Upper lobe of right lung (tissue), 1 donor: Measurements from ENCODE around the gene MKS1. TPM values are rescaled to one million over a fixed set of nuclear protein-coding genes. Genes with fewer than 3 reads are reported as not detected.

Experiments
- ATAC-seq: fragments of 200-7000 bp; cut with Tn5 transposase; one replicate; pipeline ENCODE4 v1.9.1; 2020; ENCODE audit warnings: mild to moderate bottlenecking, moderate library complexity
- DNase-seq: peaks from one replicate; pipeline ENCODE4 v3.0.0-alpha.2; 2020
- H3K27ac ChIP-seq: fragments of 200-600 bp; one replicate; pipeline ENCODE4 v1.8.0; 2022
- H3K27me3 ChIP-seq: fragments of 200-600 bp; one replicate; pipeline ENCODE4 v1.8.0; 2022; ENCODE audit warnings: mild to moderate bottlenecking
- H3K36me3 ChIP-seq: fragments of 200-600 bp; one replicate; pipeline ENCODE4 v1.8.0; 2022
- H3K4me1 ChIP-seq: fragments of 200-600 bp; one replicate; pipeline ENCODE4 v1.8.0; 2022
- H3K4me3 ChIP-seq: fragments of 200-600 bp; one replicate; pipeline ENCODE4 v1.8.0; 2022; ENCODE audit warnings: mild to moderate bottlenecking
- H3K9me3 ChIP-seq: fragments of 200-600 bp; one replicate; pipeline ENCODE4 v1.8.0; 2022
- intact Hi-C: fragments of 100-400 bp; cut with DNase I; formaldehyde crosslinking; loops from one replicate; pipeline ENCODE4 v1.11.0; 2022
- total RNA-seq: library from RNA; stranded (reverse); fragmentation: NEBNext Ultra II Directional; extraction: Animal tissue kit (Norgen Biotek cat#: 25700); gene quantifications from one replicate; pipeline ENCODE4 v1.2.1, GENCODE V29; 2021
- TF ChIP-seq, protein P1 (sequence below): fragments of 200-600 bp; IDR thresholded peaks from one replicate; pipeline ENCODE4 v1.8.0; 2022; ENCODE audit warnings: antibody characterized with exemption
- donor health status: DM: no; HTN: yes; CAD: no; lungs with severe emphysema.

MKS1 gene
- total RNA-seq, 1 donor from 2014 or later, result 15.9 TPM

GRCh38 chr17:58187675-58188074 is 31.4 kb downstream of the MKS1 start:
- no peaks in the 10 kb centered on the region for H3K9me3 ChIP-seq
- H3K36me3 ChIP-seq, result no peaks in the 10 kb centered on the region
- intact Hi-C loops, result no loop called here
- ATAC-seq (no peak), DNase-seq (no peak)
- TF ChIP-seq, protein P1, sequence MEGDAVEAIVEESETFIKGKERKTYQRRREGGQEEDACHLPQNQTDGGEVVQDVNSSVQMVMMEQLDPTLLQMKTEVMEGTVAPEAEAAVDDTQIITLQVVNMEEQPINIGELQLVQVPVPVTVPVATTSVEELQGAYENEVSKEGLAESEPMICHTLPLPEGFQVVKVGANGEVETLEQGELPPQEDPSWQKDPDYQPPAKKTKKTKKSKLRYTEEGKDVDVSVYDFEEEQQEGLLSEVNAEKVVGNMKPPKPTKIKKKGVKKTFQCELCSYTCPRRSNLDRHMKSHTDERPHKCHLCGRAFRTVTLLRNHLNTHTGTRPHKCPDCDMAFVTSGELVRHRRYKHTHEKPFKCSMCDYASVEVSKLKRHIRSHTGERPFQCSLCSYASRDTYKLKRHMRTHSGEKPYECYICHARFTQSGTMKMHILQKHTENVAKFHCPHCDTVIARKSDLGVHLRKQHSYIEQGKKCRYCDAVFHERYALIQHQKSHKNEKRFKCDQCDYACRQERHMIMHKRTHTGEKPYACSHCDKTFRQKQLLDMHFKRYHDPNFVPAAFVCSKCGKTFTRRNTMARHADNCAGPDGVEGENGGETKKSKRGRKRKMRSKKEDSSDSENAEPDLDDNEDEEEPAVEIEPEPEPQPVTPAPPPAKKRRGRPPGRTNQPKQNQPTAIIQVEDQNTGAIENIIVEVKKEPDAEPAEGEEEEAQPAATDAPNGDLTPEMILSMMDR, result no peak
- no peaks in the 10 kb centered on the region for H3K4me1 ChIP-seq
- H3K4me3 ChIP-seq, result no peak overlapping the region
- no peak overlapping the region for H3K27ac ChIP-seq
- H3K27me3 ChIP-seq, result peaks cover 6% of the 10 kb centered on the region

DNA sequence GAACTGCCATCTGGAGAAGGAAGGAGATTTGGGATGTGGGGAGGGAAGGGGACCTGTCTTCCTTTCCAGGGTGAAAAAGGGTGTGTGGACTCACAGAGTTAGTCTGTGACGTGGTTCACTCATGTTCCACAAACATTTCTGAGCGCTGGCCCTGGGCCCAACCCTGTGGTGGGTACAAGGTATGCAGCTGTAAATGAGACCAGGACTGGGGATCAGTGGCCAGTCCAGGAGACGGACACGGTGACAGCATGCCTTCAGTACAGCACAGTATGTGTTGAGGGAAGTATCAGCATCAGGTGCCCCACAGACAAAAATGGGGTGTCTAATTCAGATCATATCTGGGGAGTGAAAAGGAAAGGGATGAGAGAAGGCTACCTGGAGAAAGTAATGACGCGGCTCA is 32.0 kb downstream of the MKS1 start:
- intact Hi-C loops, result no loop called here
- Histone ChIP-seq H3K36me3 (no peaks in the 10 kb centered on the region), H3K4me1 (no peaks in the 10 kb centered on the region), H3K27ac (no peak overlapping the region), H3K27me3 (peaks cover 6% of the 10 kb centered on the region), H3K4me3 (no peak overlapping the region), H3K9me3 (no peaks in the 10 kb centered on the region)
- no peak for DNase-seq
- TF ChIP-seq, protein P1, result no peak
- ATAC-seq, result no peak

DNA sequence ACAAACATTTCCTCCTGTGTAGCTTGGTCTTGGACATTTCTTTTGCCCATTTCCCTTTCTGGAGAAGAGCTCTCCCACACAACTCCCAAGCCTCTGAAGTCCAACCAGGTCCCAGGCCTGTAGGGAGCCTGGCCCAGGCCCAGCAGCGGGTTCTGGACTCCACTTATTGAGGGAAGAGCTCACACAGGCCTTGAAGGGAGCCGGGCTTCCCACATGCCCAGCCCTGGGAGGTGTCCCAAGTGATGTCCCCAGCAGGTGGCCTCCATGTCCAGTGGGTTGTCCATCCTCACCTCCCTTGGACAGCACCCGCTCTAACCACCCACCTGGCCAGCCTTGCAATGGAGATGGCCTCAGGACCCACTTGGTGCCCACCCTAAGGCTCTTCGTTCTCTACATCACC is 32.5 kb downstream of the MKS1 start:
- TF ChIP-seq, protein P1, result no peak
- Histone ChIP-seq H3K4me3 (no peak overlapping the region), H3K9me3 (no peaks in the 10 kb centered on the region), H3K27ac (no peak overlapping the region), H3K36me3 (no peaks in the 10 kb centered on the region), H3K4me1 (no peaks in the 10 kb centered on the region), H3K27me3 (peaks cover 6% of the 10 kb centered on the region)
- DNase-seq (no peak), ATAC-seq (no peak)
- intact Hi-C loops, result no loop called here

DNA sequence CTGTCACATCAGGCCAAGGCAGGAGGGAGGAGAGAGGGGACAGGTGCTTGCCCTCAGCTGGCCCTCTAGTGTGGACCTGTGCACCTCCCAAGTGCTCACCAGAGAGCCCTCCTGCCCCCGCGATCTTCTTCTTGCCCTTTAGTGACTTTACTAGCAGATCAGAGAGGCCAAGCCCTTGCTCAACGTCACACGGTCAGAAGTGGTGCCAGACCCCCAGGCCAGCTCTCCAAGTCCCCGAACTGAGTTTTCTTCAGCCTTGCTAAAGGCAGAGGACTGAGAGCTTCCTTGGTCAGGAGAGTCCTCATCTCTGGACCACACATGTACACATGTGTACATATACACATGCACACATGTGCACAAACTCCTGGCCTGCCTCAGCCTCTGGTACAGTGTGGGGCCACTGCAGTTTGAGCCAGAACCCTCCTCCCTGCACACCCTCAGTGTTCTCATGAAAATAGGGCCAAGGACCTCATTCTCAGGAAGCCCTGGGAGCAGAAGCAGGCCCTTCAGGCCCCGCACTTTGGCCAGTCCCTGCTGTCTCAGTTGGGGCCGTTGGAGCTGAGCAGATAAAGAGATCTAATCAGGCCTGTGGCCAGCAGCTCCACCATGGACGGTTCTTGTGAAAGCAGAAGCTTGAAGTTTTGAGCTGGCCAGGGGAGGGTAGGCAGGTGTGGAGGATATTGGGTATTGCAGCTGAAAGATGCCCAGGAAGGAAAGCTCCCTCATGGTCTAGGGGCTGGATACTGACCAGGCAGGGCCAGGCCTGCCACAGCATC is 33.9 kb downstream of the MKS1 start:
- Histone ChIP-seq H3K4me3 (no peak overlapping the region), H3K4me1 (no peaks in the 10 kb centered on the region), H3K9me3 (no peaks in the 10 kb centered on the region), H3K36me3 (no peaks in the 10 kb centered on the region), H3K27ac (no peak overlapping the region), H3K27me3 (peaks cover 6% of the 10 kb centered on the region)
- ATAC-seq, result no peak
- TF ChIP-seq, protein P1, result no peak
- no peak for DNase-seq
- intact Hi-C loops, result no loop called here

- H3K4me1 ChIP-seq, result no peaks in the 10 kb centered on the region
- peaks cover under 1% of the 10 kb centered on the region for H3K27me3 ChIP-seq
- no peak for ATAC-seq
- no peak overlapping the region for H3K27ac ChIP-seq
- DNase-seq, result no peak
- no peaks in the 10 kb centered on the region for H3K36me3 ChIP-seq
- no peaks in the 10 kb centered on the region for H3K9me3 ChIP-seq
- TF ChIP-seq, protein P1, result no peak
- H3K4me3 ChIP-seq, result no peak overlapping the region
- intact Hi-C loops, result no loop called here
Measured at GRCh38 chr17:58184308-58184985, 34.6 kb downstream of the MKS1 start.
